ENCODE data around the gene ERC1. TPM values are rescaled to one million over a fixed set of nuclear protein-coding genes. Genes with fewer than 3 reads are reported as not detected.
A peak's percentile ranks its signal among the peaks of the same experiment; 100 is the strongest.

Gene ERC1
- polyA plus RNA-seq, 1 donor = 17.5 TPM

GRCh38 chr12:1020389-1020788 is 29.4 kb downstream of the ERC1 start:
- no peak overlapping the region for H3K4me3 ChIP-seq (ENCODE audit: low read length)
- H3K36me3 ChIP-seq (ENCODE audit: control insufficient read depth, insufficient read depth, low read length) = peaks cover 5% of the 10 kb centered on the region
- DNase-seq = no peak
- no CpG with 5 or more reads among the region's 3 CpGs for WGBS (ENCODE audit: insufficient coverage, low lambda C conversion rate)
- H3K27ac ChIP-seq (ENCODE audit: low read length) = no peak overlapping the region
- no peaks in the 10 kb centered on the region for H3K4me1 ChIP-seq (ENCODE audit: control insufficient read depth, insufficient read depth, low read length)
- no peaks in the 10 kb centered on the region for H3K9me3 ChIP-seq (ENCODE audit: control insufficient read depth, low read depth, low read length)
- no peaks in the 10 kb centered on the region for H3K27me3 ChIP-seq (ENCODE audit: control insufficient read depth, insufficient read depth, low read length)

DNA sequence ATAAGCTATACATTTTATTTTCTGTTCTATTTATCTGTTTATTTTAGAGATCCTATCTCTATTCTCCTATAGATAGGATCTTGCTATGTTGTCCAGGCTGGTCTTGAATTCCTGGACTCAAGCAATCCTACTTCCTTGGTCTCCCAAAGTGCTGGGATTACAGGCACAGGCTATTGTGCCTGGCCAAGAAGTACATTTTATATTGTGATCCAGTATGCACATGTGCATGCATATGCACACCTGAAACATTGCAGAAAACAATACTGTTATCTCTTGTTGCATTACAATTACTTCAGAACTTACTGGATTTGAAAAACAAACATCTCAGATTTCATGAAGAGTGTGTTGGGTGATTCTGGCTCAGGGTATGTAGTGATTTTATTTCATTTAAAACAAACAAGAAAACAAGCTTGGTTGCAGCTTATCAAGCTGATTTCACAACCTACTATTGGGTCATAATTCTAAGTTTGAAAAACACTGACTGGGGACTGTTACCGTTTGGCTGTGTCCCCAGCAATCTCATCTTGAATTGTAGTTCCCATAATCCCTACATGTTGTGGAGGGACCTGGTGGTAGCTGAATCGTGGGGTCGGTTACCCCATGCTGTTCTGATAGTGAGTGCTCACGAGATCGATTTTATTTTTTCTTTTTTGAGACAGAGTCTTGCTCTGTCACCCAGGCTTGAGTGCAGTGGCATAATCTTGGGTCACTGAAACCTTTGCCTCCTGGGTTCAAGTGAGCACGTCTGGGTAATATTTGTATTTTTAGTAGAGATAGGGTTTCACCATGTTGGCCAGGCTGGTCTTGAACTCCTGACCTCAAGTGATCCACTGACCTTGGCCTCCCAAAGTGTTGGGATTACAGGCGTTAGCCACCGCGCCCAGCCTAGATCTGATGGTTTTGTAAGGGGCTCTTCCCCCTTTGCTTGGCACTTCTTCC is 31.3 kb downstream of the ERC1 start:
- no peaks in the 10 kb centered on the region for H3K4me1 ChIP-seq (ENCODE audit: control insufficient read depth, insufficient read depth, low read length)
- no peak overlapping the region for H3K27ac ChIP-seq (ENCODE audit: low read length)
- H3K9me3 ChIP-seq (ENCODE audit: control insufficient read depth, low read depth, low read length) = no peaks in the 10 kb centered on the region
- no peaks in the 10 kb centered on the region for H3K27me3 ChIP-seq (ENCODE audit: control insufficient read depth, insufficient read depth, low read length)
- 100% methylated on average over 1 of the region's 9 CpGs for WGBS (ENCODE audit: insufficient coverage, low lambda C conversion rate)
- no peak for DNase-seq
- H3K4me3 ChIP-seq (ENCODE audit: low read length) = no peak overlapping the region
- H3K36me3 ChIP-seq (ENCODE audit: control insufficient read depth, insufficient read depth, low read length) = peaks cover 5% of the 10 kb centered on the region

DNA sequence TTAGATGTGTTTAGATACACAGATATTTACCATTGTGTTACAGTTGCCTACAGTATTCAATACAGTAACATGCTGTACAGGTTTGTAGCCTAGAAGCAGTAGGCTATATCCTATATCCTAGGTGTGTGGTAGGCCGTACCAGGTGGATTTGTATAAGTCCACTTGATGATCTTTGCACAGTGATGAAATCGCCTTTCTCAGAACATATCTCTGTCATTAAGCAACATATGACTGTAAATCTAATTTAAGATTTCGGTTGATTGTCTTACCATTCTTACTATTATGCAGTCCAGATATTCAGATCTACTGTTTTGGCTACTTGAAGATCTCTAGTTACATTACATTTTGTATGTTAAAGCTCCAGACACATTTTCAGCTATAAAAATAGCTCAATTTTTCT is 39.8 kb downstream of the ERC1 start:
- H3K9me3 ChIP-seq (ENCODE audit: control insufficient read depth, low read depth, low read length) = no peaks in the 10 kb centered on the region
- 80% methylated on average over 1 of the region's 3 CpGs for WGBS (ENCODE audit: insufficient coverage, low lambda C conversion rate)
- no peak overlapping the region for H3K27ac ChIP-seq (ENCODE audit: low read length)
- peak; percentile 45 to 62 for DNase-seq
- H3K27me3 ChIP-seq (ENCODE audit: control insufficient read depth, insufficient read depth, low read length) = no peaks in the 10 kb centered on the region
- H3K4me3 ChIP-seq (ENCODE audit: low read length) = no peak overlapping the region
- peaks cover 14% of the 10 kb centered on the region for H3K36me3 ChIP-seq (ENCODE audit: control insufficient read depth, insufficient read depth, low read length)
- no peaks in the 10 kb centered on the region for H3K4me1 ChIP-seq (ENCODE audit: control insufficient read depth, insufficient read depth, low read length)

- 100% methylated on average over 1 of the region's 3 CpGs for WGBS (ENCODE audit: insufficient coverage, low lambda C conversion rate)
- no peak for DNase-seq
- peaks cover 2% of the 10 kb centered on the region for H3K36me3 ChIP-seq (ENCODE audit: control insufficient read depth, insufficient read depth, low read length)
- no peak overlapping the region for H3K27ac ChIP-seq (ENCODE audit: low read length)
- H3K9me3 ChIP-seq (ENCODE audit: control insufficient read depth, low read depth, low read length) = no peaks in the 10 kb centered on the region
- no peaks in the 10 kb centered on the region for H3K27me3 ChIP-seq (ENCODE audit: control insufficient read depth, insufficient read depth, low read length)
- no peaks in the 10 kb centered on the region for H3K4me1 ChIP-seq (ENCODE audit: control insufficient read depth, insufficient read depth, low read length)
- H3K4me3 ChIP-seq (ENCODE audit: low read length) = no peak overlapping the region
These were observed 43.2 kb downstream of the ERC1 start for GRCh38 chr12:1034243-1034642.

DNA sequence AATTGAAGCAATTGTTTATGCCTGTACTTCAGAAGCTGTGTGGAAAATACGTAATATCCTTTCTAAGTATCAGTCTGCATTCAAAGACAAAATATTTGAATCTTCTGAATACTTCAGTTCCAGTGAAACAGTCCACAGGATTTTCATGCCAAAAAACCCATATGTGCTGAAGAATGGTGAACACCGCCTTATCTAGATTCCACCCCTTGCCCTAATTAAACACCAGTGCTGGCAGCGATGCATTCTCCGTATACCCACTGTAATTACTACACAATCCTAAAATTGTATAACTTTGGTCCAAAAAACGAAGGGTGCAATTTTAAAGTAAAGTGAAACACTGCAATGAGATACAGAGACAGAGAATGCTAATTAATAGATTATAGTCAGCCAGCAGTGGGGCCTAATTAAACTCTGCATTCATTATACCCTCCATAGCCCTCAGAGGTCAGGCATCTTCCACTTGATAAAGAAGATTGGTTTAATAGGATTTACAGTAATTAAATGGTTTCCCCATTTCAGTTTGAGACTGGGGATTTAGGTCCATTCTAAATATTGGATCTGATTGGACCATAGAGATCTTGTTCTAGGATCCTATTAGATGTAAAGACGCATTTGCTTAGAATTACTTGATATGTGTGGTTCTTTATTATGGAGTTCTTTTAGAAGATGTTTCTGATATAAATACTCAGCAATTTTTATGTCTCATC is 43.9 kb downstream of the ERC1 start:
- Histone ChIP-seq H3K9me3 (ENCODE audit: control insufficient read depth, low read depth, low read length) (no peaks in the 10 kb centered on the region), H3K36me3 (ENCODE audit: control insufficient read depth, insufficient read depth, low read length) (no peaks in the 10 kb centered on the region), H3K4me3 (ENCODE audit: low read length) (no peak overlapping the region), H3K4me1 (ENCODE audit: control insufficient read depth, insufficient read depth, low read length) (no peaks in the 10 kb centered on the region), H3K27ac (ENCODE audit: low read length) (no peak overlapping the region), H3K27me3 (ENCODE audit: control insufficient read depth, insufficient read depth, low read length) (no peaks in the 10 kb centered on the region)
- 89% methylated on average over 1 of the region's 6 CpGs for WGBS (ENCODE audit: insufficient coverage, low lambda C conversion rate)
- DNase-seq = no peak

DNA sequence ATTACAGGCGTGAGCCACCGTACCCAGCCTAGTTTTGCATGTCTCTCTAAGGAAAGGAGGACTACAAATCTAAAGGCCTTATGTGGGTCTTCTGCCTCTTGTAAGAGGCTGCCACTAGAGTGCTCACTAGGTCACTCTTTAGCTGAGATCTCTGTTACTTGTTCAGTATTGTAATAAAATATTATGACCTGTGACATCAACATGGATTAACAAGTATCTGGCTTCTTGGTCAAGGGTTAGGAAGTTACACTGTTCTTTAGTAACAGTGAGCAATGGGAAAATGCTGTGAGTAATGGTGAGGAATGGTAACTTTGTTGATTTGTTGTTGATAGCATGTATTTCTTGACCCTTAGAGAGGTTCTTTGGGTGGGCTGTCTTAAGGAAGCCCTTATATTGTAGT is 50.5 kb downstream of the ERC1 start:
- DNase-seq = peak in 1 of 2 donors; percentile 4
- no peaks in the 10 kb centered on the region for H3K27me3 ChIP-seq (ENCODE audit: control insufficient read depth, insufficient read depth, low read length)
- no peaks in the 10 kb centered on the region for H3K4me1 ChIP-seq (ENCODE audit: control insufficient read depth, insufficient read depth, low read length)
- H3K27ac ChIP-seq (ENCODE audit: low read length) = no peak overlapping the region
- no peaks in the 10 kb centered on the region for H3K36me3 ChIP-seq (ENCODE audit: control insufficient read depth, insufficient read depth, low read length)
- H3K4me3 ChIP-seq (ENCODE audit: low read length) = no peak overlapping the region
- no peaks in the 10 kb centered on the region for H3K9me3 ChIP-seq (ENCODE audit: control insufficient read depth, low read depth, low read length)
- no CpG with 5 or more reads among the region's 2 CpGs for WGBS (ENCODE audit: insufficient coverage, low lambda C conversion rate)

DNA sequence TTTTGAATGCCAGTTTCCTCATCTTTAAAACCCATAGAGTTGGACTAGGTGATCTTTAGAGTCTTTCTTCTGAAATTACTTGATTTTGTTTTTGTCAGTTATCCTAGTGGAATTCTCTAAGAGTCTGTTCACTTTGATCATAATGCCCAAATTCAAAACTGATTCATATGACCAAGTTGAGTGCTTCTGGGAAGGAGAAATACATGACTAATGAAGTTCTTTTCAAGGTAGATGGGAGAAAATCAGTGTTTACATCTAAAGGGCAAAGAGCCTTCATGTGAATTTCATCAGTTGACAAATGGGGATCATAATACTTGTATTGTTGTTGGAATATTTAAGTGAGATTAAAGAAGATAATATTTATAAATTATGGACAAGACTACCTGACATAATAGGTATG is 53.2 kb downstream of the ERC1 start:
- Histone ChIP-seq H3K27ac (ENCODE audit: low read length) (no peak overlapping the region), H3K4me3 (ENCODE audit: low read length) (no peak overlapping the region), H3K27me3 (ENCODE audit: control insufficient read depth, insufficient read depth, low read length) (no peaks in the 10 kb centered on the region), H3K4me1 (ENCODE audit: control insufficient read depth, insufficient read depth, low read length) (no peaks in the 10 kb centered on the region), H3K9me3 (ENCODE audit: control insufficient read depth, low read depth, low read length) (no peaks in the 10 kb centered on the region), H3K36me3 (ENCODE audit: control insufficient read depth, insufficient read depth, low read length) (no peaks in the 10 kb centered on the region)
- no peak for DNase-seq

DNA sequence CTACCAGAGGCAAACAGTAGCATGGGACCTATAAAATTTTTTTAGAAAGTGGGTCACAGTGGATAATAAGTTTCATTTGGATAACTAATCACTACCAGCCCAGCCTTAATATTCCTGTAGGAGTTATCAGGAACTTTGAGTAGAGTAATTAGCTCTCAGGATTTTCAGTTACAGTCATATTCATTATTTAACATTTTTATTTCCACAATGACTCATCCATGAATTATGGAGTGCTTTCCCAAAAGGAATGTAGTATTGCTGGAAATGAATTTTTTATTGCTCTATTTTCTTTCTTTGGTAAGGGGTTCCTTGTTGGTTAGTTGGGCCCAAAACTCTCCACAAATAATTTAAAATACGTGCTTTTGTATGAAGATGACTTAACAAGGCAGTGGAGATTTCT is 53.7 kb downstream of the ERC1 start:
- H3K4me1 ChIP-seq (ENCODE audit: control insufficient read depth, insufficient read depth, low read length) = no peaks in the 10 kb centered on the region
- DNase-seq = no peak
- H3K36me3 ChIP-seq (ENCODE audit: control insufficient read depth, insufficient read depth, low read length) = no peaks in the 10 kb centered on the region
- H3K27ac ChIP-seq (ENCODE audit: low read length) = no peak overlapping the region
- no peaks in the 10 kb centered on the region for H3K27me3 ChIP-seq (ENCODE audit: control insufficient read depth, insufficient read depth, low read length)
- no peak overlapping the region for H3K4me3 ChIP-seq (ENCODE audit: low read length)
- WGBS (ENCODE audit: insufficient coverage, low lambda C conversion rate) = 100% methylated on average over 1 of the region's 1 CpG
- H3K9me3 ChIP-seq (ENCODE audit: control insufficient read depth, low read depth, low read length) = no peaks in the 10 kb centered on the region

DNA sequence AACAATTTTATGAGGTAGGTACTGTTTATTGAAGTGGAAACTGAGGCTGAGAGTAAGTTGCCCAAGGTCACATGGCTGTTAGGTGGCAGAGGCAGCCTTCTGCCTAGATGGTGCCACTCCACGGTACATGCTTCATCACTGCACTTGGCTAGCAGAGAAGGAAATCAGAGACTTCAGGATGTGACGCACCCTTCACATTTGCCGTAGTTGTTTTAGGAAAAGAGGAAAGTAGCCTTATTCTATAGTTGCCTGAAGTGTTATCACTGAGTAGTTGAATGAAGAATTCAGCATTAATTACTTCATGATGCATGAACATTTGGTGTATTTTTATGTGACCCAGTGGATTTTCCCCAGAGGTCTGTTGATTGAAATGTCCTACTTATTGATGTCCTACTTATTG is 55.7 kb downstream of the ERC1 start:
- no peaks in the 10 kb centered on the region for H3K4me1 ChIP-seq (ENCODE audit: control insufficient read depth, insufficient read depth, low read length)
- no peaks in the 10 kb centered on the region for H3K36me3 ChIP-seq (ENCODE audit: control insufficient read depth, insufficient read depth, low read length)
- DNase-seq = no peak
- H3K4me3 ChIP-seq (ENCODE audit: low read length) = no peak overlapping the region
- no CpG with 5 or more reads among the region's 3 CpGs for WGBS (ENCODE audit: insufficient coverage, low lambda C conversion rate)
- no peak overlapping the region for H3K27ac ChIP-seq (ENCODE audit: low read length)
- H3K27me3 ChIP-seq (ENCODE audit: control insufficient read depth, insufficient read depth, low read length) = no peaks in the 10 kb centered on the region
- no peaks in the 10 kb centered on the region for H3K9me3 ChIP-seq (ENCODE audit: control insufficient read depth, low read depth, low read length)

DNA sequence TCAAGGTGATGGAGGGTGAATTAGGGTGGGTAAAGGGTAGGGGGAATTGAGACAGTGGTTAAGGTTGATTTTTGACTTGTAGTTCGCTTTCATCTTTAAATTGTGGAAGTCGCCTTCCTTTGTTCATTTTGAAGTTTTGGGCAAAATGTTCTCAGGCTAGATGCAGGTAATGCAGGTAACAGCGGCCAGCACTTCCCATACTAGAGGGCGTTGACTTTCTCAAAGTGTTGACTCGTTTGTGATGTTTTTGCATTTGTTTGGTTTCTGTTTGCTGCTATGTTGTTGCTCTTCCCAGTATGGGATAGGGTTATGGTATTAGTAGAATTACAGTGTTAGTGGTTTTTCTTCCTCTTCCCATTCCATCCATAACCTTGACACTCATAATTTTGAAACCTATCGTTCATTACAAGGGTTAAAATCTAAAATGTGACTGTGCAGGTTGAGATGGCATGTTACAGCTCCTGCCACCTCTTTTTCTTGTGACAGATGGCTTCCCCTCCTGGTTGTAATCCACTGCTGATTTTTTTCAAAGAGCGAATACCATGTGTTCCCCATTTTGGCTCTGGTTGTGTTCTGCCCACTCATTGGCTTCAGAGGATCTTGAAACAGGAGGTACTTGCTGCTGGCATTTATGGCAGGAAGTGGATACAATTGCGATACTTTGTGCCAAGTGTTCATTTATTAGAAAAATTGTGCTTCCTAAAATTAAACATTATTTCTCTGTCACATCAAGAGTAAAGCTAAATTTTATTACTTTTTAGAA is 57.1 kb downstream of the ERC1 start:
- DNase-seq = no peak
- no peaks in the 10 kb centered on the region for H3K36me3 ChIP-seq (ENCODE audit: control insufficient read depth, insufficient read depth, low read length)
- H3K27me3 ChIP-seq (ENCODE audit: control insufficient read depth, insufficient read depth, low read length) = no peaks in the 10 kb centered on the region
- H3K9me3 ChIP-seq (ENCODE audit: control insufficient read depth, low read depth, low read length) = no peaks in the 10 kb centered on the region
- no peak overlapping the region for H3K27ac ChIP-seq (ENCODE audit: low read length)
- H3K4me1 ChIP-seq (ENCODE audit: control insufficient read depth, insufficient read depth, low read length) = no peaks in the 10 kb centered on the region
- no peak overlapping the region for H3K4me3 ChIP-seq (ENCODE audit: low read length)
- 93% methylated on average over 3 of the region's 8 CpGs for WGBS (ENCODE audit: insufficient coverage, low lambda C conversion rate)
